ENCODE measurements around the gene DAZAP1. TPM values are rescaled to one million over a fixed set of nuclear protein-coding genes. Genes with fewer than 3 reads are reported as not detected.
A peak's percentile ranks its signal among the peaks of the same experiment; 100 is the strongest.

DAZAP1 gene
- total RNA-seq, 1 experiment from 2014 or later = 183 TPM

DNA sequence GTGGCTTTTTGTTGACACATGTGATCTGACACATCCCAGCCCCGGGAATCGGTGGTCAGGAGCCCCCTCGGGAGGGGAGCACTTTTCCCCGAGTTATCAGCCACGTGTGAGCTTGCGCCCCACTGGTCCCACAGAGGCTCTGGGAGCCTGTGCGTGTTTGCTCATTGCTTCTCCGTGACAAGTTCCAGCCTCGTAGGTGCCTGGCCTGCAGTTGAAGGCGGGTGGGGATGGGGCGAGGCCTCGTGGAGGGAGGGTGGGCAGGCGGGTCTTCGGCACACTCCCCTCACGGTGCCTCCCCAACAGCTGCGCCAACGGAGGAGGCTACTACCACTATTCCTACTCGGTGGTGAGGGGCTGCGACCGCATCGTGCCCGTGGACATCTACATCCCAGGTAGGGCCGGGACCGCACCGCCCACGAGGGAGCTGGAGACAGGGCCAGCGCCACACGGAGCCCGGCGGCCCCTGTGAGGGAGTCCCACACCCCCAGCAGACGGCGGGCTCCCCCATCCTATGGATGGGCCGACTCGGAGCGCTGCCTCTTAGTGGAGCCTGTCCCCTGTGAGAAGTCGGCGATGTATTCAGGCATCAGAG is 14.4 kb upstream of the DAZAP1 start:
- DNase-seq (ENCODE audit: low read depth) = no peak

DNA sequence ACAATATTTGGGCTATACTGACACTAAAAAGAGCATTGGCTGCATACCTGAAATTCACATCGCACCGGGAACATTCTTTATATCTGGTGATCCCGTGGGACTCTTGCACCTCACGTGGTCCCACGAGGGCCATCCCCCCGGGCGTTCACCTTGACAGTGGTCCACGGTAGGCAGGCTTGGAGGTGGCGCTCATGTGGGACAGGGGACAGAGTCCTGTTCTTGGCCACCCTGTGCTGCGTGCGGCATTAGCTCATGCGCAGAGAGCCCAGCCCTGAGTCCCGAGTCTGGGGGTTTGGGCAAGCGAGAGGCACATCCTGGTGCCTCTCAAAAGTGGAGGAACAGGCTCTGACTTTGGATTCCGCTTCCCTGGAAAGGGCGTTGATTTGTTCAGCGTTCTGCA is 13.5 kb upstream of the DAZAP1 start:
- no peak for DNase-seq (ENCODE audit: low read depth)

DNA sequence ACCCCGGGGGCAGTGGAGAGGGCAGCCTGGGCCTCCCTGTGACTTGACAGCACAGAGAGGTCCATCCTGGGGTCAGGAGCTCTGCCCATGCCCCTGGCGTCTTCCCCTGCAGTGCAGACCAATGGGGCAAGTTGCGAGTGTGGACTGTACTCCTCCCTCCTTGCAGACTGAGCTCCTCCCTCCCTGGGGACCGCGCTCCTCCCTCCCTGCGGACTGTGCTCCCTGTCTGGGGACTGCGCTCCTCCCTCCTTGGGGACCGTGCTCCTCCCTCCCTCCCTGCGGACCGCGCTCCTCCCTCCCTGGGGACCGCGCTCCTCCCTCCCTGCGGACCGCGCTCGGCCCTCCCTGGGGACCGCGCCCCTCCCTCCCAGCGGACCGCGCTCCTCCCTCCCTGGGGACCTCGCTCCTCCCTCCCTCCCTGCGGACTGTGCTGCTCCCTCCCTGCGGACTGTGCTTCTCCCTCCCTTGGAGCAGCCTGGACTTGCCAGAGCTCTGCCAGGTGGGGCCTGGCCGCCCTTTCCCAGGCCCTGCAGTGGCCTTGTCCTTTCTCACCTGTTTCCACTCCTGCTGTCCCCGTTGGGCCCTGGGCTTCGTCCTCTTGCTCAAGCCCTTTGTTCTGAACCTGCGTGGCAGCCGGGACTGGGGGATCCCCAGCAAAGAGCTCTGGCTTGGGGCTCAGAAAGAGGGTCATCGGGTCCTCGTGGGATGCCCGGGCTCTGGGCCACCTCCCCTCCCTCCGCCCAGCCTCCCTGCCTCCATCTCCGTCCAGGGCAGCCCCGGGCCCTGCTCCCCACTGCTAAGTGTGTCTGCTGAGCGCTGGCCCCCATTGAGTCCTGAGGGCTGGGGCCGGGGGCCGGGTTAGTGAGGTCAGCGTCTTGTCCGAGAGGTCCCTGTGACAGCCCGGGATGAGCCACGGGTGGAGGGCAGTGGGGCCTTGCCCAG is 12.9 kb upstream of the DAZAP1 start:
- DNase-seq (ENCODE audit: low read depth) = no peak

GRCh38 chr19:1395194-1396018 is 12.0 kb upstream of the DAZAP1 start:
- DNase-seq (ENCODE audit: low read depth) = no peak

GRCh38 chr19:1396019-1396767 is 11.2 kb upstream of the DAZAP1 start:
- DNase-seq (ENCODE audit: low read depth) = no peak

- DNase-seq (ENCODE audit: low read depth) = no peak
These were observed 10.4 kb upstream of the DAZAP1 start for GRCh38 chr19:1396768-1397679.

- no peak for DNase-seq (ENCODE audit: low read depth)
These were observed 9.5 kb upstream of the DAZAP1 start for GRCh38 chr19:1397838-1398237.

DNA sequence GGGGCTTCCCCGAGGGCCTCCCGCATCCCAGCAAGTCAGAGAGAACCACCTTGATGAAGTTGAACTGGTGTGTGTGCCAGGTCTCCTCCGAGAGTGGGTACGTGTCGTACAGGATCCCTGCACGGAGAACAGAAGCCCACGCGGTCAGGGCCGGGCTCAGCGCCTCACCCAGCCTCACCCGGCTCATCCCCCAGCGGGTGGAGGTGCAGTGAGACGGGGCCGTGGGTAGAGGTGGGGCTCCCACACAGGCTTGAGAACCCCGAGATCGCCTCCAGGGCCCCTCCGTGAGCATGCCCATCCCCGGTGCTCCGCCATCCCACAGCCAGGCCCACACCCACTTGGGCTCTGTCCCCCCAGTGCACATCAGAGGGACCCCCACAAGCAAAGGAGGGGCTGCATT is 8.3 kb upstream of the DAZAP1 start:
- DNase-seq (ENCODE audit: low read depth) = no peak

DNA sequence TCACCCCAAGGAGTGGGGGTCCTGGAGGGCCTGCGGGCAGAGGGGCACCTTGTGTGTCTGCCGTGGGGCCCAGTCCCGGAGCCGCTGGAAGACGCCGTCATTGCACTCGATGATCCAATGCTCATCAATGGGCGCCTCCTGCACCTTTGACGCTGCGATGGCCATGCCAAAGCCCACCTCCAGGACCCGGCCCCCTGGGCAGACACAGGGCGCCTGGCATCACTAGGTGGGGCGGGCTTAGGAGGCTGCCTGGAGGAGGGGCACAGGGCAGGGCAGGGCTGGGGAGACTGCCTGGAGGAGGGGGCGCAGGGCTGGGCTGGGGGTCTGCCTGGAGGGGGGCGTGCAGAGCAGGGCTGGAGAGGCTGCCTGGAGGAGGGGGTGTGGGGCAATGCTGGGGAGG is 7.6 kb upstream of the DAZAP1 start:
- DNase-seq (ENCODE audit: low read depth) = no peak

GRCh38 chr19:1400281-1401137 is 6.9 kb upstream of the DAZAP1 start:
- DNase-seq (ENCODE audit: low read depth) = peak; percentile 32

GRCh38 chr19:1401138-1401888 is 6.1 kb upstream of the DAZAP1 start, which contains the start of gene GAMT:
Gene GAMT (minus strand): TSS chr19:1401542. CDS start chr19:1401476, 66 bp downstream.
- DNase-seq (ENCODE audit: low read depth) = no peak

- DNase-seq (ENCODE audit: low read depth) = no peak
These were observed 5.5 kb upstream of the DAZAP1 start for GRCh38 chr19:1401889-1402217.

DNA sequence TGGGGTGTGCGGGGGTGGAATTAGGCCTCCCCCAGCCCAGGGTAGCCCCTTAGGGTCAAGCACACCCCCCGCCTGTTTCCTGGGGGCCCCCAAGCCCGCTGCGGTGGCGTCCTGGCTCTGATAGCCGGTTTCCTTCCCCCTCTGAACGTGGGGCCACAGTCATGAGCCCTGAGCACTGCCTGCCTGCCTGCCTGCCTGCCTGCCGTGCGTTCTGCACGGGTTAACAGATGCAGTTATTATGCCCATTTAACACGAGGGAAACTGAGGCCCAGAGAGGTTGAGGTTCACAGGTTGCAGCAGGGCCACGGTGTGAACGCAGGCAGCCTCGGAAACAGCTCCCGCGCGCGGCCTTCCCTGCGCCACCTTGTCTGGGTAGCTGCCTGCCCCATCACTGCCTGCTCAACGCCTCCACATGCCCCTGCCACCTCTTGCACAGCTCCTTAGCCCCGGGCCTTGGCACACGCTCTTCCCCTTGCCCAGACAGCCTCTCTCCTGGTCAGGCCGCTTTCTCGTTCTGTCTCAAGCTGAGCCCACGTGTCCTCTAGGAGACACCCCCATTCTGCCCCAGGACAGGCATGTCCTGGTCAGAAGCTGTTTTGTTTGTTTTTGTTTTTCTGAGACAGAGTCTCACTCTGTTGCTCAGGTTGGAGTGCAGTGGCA is 4.8 kb upstream of the DAZAP1 start:
- no peak for DNase-seq (ENCODE audit: low read depth)

GRCh38 chr19:1406774-1407527 is 435 bp upstream of the DAZAP1 start:
- peak; percentile 97 for DNase-seq (ENCODE audit: low read depth)

GRCh38 chr19:1408300-1409203 is 1.2 kb downstream of the DAZAP1 start:
- DNase-seq (ENCODE audit: low read depth) = no peak

Measured in HT1080 (cell line).